IPS-NIHi7 (cell line): ENCODE data around the gene GLO1.
"Not testable (repeated sequence)": the region's sequence is repeated elsewhere in the genome, so short reads cannot be mapped to it uniquely, and the experiment has no call there.

Source experiments
- DNase-seq: peaks from one replicate; pipeline ENCODE4 v3.0.0; 2012; ENCODE audit warnings: mixed read lengths; ENCODE audit errors: extremely low spot score

The GLO1 gene

DNA sequence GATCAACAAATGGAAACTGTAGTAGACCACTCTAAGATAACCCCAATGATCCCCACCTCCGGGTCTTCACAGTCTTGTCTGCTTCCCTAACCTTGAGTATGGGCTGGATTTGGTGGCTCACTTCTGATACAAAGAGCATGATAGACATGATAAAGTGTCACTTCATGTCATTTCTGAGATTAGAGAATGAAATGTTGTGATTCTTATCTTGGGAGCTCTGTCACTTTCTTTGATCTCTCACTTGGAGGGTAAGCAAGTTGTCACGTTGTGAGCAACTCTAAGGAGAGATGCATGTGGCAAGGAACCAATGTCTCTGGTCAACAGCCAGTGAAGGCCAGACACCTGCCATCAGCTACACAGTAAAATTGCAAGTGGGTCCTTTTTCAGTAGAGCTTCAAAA lies 3.0 kb upstream of the GLO1 start:
- no peak for DNase-seq

GRCh38 chr6:38703949-38704590 lies 1.1 kb upstream of the GLO1 start:
- no peak for DNase-seq

GRCh38 chr6:38701551-38701950 lies 1.4 kb downstream of the GLO1 start:
- DNase-seq, result no peak

DNA sequence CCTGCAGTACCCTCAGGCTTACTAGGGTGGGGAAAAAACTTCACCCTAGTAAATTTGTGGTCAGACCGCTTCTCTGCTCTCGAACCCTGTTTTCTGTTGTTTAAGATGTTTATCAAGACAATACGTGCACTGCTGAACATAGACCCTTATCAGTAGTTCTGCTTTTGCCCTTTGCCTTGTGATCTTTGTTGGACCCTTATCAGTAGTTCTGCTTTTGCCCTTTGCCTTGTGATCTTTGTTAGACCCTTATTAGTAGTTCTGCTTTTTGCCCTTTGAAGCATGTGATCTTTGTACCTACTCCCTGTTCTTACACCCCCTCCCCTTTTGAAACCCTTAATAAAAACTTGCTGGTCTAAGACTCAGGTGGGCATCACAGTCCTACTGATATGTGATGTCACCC lies 3.2 kb downstream of the GLO1 start:
- DNase-seq, result not testable (repeated sequence)

DNA sequence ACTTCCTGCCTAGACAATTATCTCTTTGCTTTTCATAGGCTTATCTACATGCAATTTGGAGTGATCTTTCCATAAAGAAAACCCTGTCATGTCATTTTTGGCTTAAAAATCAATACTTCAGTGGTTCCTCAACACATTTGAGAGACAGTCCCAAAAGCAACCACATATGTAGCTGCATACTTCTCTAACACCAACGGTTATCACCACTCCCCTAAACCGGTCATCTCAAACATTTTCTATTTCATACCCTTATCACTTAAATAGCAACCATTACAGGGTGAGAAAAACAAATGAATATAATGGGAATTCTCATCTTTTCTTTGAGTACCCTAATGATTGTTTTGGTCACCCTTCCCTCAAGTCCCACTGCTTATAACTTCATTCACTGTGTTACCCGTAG lies 5.1 kb downstream of the GLO1 start:
- no peak for DNase-seq

DNA sequence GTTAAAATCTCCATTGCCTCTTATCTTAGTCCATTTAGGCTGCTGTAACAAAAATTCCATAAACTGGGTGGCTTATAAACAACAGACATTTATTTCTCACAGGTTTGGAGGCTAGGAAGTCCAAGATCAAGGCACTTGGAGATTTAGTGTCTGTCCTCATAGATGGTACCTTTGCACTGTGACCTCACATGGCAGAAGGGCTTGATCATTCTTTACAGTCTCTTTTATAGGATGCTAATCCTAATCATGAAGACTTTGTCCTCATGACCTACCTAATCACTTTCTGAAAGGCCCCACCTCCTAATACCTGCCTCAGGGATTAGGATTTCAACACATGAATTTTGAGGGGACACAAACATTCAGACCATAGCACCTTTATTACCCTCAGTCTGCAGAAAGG lies 6.6 kb downstream of the GLO1 start:
- DNase-seq, result no peak

- no peak for DNase-seq
Observed at GRCh38 chr6:38695933-38696332, 7.0 kb downstream of the GLO1 start.

- DNase-seq, result no peak
Observed at GRCh38 chr6:38695227-38695900, 7.6 kb downstream of the GLO1 start.

- DNase-seq, result peak; percentile 26
Observed at GRCh38 chr6:38688579-38689087, 14.3 kb downstream of the GLO1 start.

- DNase-seq, result no peak
Observed at GRCh38 chr6:38687549-38687948, 15.4 kb downstream of the GLO1 start.

DNA sequence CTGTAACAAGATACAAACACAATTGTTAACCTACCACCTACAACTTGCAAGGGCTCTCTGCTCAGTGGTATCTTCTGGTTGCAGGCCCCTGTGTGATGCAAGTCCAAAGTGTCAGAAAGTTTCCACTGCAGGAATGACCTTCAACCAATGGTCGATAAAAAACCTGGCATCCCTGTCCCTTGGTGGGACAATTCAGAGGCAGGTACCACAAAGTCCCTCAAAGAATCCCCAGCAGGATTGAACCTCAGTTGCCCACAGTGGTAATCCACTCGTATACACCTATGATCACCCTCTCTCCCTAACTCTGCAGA lies 15.9 kb downstream of the GLO1 start:
- DNase-seq, result no peak

DNA sequence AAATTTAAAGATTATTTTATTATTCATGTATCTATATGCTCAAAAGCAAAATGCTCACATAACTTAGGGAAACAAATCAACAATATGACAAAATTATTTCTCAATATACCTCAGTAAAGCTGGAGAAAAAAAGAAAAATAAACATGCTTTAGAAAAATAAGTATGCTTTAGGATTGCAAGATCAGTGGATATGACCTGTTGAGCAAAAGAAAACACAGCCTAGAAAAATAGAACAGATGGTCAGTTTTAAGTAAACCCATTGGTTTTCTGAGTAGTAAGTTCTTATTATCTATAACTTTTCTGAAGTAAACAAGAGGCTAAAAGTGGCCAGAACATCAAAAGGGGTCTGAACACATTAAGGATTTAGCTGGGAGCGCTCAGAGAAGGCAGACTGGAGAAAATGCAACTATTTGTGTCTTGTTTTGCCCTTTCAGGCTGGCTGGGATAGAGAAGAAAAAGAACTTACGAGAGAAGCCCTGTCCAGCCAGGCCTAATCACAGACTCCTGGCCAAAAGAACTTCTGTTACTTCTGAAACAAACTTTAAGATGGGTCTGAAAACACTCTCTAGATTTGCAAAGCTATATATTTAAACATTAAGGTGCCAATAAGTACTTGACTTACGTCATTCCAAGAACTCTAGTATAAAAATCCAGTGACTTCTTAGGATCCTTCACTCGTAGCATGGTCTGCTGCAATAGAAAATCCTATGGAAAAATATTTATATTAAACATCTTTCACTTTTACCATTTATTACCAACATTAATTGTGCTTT lies 16.5 kb downstream of the GLO1 start:
- no peak for DNase-seq

GRCh38 chr6:38684904-38685303 lies 18.0 kb downstream of the GLO1 start:
- no peak for DNase-seq

DNA sequence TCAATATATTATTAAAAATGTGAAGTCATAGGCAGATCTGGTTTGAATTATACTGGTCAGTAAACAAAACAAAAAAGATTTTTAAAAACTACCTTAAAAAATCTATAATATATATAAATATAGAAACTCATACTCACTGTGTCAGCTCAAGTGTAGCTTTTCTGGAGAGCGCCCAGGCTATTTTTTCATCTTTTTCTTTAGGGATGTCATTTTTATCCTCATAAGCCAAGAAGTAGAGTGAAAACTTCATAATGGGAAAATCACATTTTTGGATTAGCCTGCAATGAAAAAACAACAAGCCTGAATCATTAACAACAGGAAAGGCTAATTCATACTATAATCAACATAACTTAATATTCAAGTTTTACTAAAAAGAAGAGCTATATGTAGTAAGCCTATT lies 18.7 kb downstream of the GLO1 start:
- no peak for DNase-seq

DNA sequence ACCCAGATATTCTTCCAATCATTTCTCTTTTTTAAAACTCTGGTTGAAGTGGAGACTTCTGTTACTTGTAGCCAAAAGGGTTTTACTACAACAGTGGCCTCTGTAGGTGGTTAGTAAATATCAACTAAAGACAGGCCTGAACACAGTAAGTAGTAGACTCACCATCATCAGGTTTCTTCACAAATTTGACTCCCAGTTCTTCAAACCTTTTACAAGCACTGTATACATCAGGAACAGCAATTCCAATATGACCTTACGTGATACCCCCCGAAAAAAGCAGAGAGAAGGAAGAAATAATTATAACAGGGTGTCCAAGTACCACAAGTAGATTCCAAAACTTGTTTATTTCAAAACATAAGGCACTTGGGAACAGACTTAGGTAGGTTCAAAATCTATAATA lies 21.1 kb downstream of the GLO1 start:
- no peak for DNase-seq

DNA sequence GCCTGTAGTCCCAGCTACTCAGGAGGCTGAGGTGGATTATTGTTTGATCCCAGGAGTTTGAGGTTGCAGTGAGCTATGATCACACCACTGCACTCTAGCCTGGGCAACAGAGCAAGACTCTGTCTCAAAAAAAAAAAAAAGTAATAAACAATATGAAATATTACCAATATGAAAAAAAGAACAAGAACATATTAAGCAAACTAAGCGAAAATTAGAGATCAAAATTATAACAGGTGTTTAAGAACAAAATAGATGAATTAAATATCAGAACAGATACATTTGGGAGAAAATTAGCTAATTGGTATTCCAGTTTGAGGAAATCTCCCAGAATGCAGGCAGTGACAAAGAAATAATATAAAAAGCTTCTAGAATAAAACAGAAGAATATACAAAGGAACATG lies 23.3 kb downstream of the GLO1 start:
- no peak for DNase-seq

GRCh38 chr6:38678178-38678760 lies 24.7 kb downstream of the GLO1 start:
- DNase-seq, result no peak

GRCh38 chr6:38676974-38677544 lies 25.9 kb downstream of the GLO1 start:
- DNase-seq, result no peak

DNA sequence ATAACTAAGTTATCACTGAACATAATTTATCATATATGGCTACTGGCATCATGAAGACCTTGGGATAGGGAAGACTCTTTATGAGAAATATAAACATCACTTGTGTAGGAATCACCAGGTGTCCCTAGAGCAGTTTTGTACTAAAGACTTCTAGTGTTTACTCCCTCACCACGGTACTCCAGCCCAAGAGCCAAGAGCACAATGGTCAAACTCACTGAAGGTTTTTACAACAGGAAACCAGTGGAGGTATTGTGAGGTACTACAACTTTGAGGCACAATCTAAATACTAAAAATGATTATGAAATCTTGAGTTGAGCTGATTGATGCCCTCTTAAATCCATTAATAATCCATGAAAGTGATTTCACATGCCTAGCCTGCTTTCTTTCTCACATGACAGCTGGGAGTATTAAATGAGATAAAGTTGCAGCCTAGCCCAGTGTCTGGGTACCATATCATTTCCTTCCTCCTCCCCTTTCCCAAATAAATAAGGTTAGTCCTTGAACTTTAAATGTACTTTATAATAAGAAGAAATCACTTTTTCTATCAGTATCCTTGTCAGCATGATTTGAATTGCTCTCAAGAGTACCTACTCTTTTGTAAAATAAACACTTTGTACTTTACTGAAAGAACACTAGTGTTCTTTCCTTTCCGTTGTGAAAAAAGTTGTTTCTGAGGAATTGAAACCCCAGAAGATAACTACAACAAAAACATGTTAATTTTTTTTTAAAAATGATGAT lies 26.5 kb downstream of the GLO1 start:
- DNase-seq, result no peak

- DNase-seq, result no peak
Observed at GRCh38 chr6:38673397-38674165, 29.4 kb downstream of the GLO1 start.
